Measurements from ENCODE around the gene C14orf180.

GRCh38 chr14:104545942-104546501, 33.5 kb upstream of the C14orf180 start:
- TF ChIP-seq, protein P1, sequence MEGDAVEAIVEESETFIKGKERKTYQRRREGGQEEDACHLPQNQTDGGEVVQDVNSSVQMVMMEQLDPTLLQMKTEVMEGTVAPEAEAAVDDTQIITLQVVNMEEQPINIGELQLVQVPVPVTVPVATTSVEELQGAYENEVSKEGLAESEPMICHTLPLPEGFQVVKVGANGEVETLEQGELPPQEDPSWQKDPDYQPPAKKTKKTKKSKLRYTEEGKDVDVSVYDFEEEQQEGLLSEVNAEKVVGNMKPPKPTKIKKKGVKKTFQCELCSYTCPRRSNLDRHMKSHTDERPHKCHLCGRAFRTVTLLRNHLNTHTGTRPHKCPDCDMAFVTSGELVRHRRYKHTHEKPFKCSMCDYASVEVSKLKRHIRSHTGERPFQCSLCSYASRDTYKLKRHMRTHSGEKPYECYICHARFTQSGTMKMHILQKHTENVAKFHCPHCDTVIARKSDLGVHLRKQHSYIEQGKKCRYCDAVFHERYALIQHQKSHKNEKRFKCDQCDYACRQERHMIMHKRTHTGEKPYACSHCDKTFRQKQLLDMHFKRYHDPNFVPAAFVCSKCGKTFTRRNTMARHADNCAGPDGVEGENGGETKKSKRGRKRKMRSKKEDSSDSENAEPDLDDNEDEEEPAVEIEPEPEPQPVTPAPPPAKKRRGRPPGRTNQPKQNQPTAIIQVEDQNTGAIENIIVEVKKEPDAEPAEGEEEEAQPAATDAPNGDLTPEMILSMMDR (IDR thresholded peaks at IDR 0.05; ENCODE audit: insufficient read depth, low read length, poor library complexity, severe bottlenecking): no peak
- TF ChIP-seq EZH2phosphoT487 (conservative IDR thresholded peaks at IDR 0.05; ENCODE audit: low read length): no peak

All from SU-DHL-6 (cell line).